GM13977 (cell line): ENCODE results near the gene MYOF.

Experiments used
- DNase-seq: peaks from one replicate; pipeline ENCODE4 v3.0.0; 2012; ENCODE audit warnings: low spot score
- in situ Hi-C: fragments of 300-500 bp; cut with MboI; formaldehyde crosslinking; loops from one replicate; pipeline ENCODE4 v1.12.0; 2022; ENCODE audit warnings: low sequenced_read_pairs, low pct_unique_long_range_greater_than_20kb, mixed read lengths, inconsistent platforms; ENCODE audit not compliant: unreplicated experiment
- TF ChIP-seq, protein P1 (sequence below): IDR thresholded peaks from 2 replicates; pipeline ENCODE4 v1.5.1; 2012; ENCODE audit warnings: mild to moderate bottlenecking, control low read depth; ENCODE audit not compliant: insufficient read depth; ENCODE audit errors: extremely low read depth, missing control alignments

The MYOF gene

DNA sequence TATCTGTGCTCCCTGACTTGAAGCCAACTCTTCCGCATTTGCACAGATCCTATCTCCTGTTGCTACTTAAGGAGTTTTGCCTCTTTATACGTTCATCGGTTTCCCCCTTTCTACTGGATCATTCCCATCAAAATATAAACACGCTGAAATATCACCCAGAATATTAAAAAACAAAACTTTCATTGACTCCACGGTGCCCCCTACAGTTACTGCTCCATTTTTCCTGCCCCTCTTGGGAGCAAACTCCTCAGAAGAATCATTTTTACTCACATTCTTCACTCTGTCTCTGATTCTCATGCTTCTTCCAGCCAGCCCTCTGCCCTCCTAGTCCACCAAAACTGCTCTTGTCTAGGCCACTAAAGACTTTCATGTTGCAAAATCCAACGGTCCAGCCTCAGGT lies 66.4 kb downstream of the MYOF start:
- in situ Hi-C loops = no loop called here
- TF ChIP-seq, protein P1, sequence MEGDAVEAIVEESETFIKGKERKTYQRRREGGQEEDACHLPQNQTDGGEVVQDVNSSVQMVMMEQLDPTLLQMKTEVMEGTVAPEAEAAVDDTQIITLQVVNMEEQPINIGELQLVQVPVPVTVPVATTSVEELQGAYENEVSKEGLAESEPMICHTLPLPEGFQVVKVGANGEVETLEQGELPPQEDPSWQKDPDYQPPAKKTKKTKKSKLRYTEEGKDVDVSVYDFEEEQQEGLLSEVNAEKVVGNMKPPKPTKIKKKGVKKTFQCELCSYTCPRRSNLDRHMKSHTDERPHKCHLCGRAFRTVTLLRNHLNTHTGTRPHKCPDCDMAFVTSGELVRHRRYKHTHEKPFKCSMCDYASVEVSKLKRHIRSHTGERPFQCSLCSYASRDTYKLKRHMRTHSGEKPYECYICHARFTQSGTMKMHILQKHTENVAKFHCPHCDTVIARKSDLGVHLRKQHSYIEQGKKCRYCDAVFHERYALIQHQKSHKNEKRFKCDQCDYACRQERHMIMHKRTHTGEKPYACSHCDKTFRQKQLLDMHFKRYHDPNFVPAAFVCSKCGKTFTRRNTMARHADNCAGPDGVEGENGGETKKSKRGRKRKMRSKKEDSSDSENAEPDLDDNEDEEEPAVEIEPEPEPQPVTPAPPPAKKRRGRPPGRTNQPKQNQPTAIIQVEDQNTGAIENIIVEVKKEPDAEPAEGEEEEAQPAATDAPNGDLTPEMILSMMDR = peak; percentile 12
- no peak for DNase-seq

DNA sequence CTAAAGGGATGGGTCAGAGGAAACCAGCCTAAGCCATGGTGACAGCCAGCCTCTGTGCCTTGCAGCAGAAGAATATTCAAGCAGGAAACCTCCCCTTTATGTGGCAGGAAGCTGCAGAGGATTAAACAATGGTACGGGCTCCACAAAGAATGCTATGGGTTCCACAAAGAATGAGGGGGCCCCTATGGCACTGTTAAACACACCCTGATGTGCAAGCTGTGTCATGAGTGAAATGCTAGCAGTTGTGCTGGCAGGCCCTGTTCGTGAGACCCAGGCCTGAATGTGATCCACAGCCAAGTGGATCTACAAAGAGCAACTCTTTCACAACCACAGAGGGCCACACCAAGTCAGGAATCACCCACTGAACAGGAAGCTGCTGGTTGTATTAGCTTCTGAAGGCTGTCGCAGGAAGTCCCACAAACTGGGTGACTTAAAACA lies 68.9 kb downstream of the MYOF start:
- in situ Hi-C loops = no loop called here
- TF ChIP-seq, protein P1 = no peak
- DNase-seq = no peak

DNA sequence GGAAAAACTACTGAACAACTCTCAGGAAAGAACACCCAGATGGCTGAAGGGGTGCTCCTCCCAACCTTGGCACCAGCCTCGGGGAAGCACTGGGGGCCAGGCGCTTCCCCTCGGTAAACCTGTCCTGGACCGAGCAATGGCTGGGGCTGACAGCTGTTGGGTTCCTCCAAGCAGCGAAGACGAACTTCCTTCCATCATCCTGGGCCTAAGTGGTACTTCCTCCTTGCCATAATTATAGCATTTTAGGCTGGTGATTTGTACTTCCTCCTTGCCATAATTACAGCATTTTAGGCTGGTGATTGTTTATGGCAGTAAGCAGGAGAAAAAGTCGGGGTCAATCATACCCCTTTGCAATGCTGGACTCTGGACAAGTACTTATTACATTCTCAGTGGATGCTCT lies 69.3 kb downstream of the MYOF start:
- no peak for DNase-seq
- TF ChIP-seq, protein P1 = no peak
- in situ Hi-C loops = no loop called here

DNA sequence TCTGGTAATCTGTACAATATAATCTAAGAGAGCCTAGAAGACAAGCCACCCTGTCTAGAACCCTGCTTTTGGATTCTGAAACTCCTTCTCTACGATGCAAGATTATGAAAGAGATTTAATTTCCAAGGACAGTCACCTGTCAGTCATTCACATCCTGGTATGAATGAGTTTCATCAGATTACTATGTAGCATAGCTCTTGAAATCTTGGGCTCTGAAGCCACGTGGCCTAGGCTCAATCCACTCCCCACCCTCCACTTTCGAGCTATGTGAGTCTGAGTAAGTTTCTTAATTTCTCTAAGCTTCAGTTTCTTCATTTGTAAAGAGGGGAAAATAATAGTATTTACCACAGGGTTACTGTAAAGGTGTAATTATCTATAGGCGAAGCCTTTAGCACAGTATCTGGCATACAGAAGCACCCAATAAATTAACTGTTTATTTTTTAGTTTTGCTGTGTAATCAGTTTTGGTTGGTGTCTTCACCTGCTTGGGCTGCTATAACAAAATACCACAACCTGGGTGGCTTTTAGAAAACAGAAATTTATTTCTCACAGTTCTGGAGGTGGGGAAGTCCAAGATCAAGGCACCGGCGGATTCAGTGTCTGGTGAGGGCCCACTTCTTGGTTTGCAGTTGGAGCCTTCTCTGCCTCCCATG lies 71.3 kb downstream of the MYOF start:
- TF ChIP-seq, protein P1 = no peak
- in situ Hi-C loops = no loop called here
- DNase-seq = no peak

DNA sequence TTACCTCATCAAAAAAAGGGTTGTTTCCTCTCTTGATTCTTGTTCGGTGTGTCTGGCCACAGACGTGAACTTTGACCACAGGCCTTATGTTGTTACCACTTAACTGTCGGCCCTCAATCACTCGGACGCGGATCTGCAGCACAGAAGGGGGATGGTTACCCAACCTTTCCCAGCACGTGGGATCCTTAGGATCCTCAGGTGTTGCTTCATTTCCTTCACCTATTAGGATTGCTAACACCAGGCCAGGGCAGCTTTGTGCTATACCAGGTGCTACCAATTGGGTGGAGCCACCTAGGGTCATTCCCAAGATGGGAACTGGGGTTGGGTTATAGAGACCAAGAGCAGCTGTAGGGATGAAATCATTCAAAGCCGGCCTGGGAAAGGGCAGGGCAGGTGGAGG lies 73.4 kb downstream of the MYOF start:
- in situ Hi-C loops = no loop called here

DNA sequence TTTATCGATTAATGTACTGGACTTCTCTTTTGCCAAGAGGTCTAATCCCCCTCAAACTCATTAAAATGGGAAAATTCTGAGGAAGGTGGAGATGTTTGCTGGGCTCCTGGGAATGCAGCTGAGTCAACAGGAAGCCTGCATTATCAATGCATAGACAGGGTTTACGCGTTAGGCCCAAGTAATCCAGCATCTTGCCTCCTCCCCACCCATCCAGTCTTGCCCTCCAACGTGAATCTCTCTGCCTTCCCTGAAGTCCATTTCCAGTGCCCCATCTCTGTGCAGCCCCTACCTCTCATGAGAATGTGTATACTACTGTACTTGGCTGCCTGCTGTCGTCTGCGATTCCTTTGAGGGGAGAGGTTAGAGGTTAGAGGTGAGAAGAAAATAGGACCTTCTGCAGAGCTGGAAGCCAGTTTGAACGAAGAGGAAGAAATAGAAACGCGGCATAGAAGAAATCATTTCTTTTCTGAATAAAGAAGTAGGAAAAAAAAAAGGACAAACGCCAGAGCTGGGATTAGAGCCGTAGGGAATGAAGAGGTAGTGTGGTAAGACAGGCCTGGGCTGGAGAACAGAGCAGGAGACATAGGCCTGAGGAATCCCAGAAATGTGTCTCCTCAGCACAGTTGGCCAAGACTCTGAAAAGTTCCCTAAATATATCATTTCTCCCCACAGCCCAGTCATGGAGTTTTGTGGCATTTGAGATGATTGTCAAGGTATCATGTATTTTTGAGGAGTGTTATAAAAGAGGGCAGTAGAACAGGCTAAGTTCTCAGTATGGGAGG lies 75.6 kb downstream of the MYOF start:
- TF ChIP-seq, protein P1 = no peak
- no peak for DNase-seq
- in situ Hi-C loops = no loop called here

More for the DNA sequence above, 73.4 kb downstream of the MYOF start:
- DNase-seq = no peak
- TF ChIP-seq, protein P1 = no peak
